Right atrium auricular region (tissue), 2 donors: ENCODE results near the gene FAM120A. TPM values are rescaled to one million over a fixed set of nuclear protein-coding genes. Genes with fewer than 3 reads are reported as not detected.

Source experiments
- DNase-seq: peaks from one replicate; pipeline ENCODE4 v3.0.0-alpha.2; 2019; ENCODE audit warnings: low spot score
- H3K27ac ChIP-seq, 2 donors: fragments of 200-600 bp; sonication (generic); 1 replicate in 1 of 2; 2 replicates in 1 of 2; pipeline ENCODE4 v1.5.1; 2016 to 2019
- H3K27me3 ChIP-seq, 2 donors: fragments of 200-600 bp; sonication (generic); one replicate each; pipeline versions ENCODE4 v1.5.1 to v1.6.0; 2017 to 2019
- H3K36me3 ChIP-seq: fragments of 200-600 bp; sonication (generic); one replicate; pipeline ENCODE4 v1.5.1; 2016
- H3K4me1 ChIP-seq, 2 donors: fragments of 200-600 bp; sonication (generic); one replicate each; pipeline versions ENCODE4 v1.5.1 to v1.6.0; 2017 to 2019
- H3K4me3 ChIP-seq, 2 donors: fragments of 200-600 bp; sonication (generic); 1 replicate in 1 of 2; 2 replicates in 1 of 2; pipeline ENCODE4 v1.5.1; 2017 to 2019; ENCODE audit warnings: mild to moderate bottlenecking in 1 of 2, moderate library complexity in 1 of 2
- H3K9me3 ChIP-seq, 2 donors: fragments of 200-600 bp; sonication (generic); one replicate each; pipeline ENCODE4 v1.5.1; 2019
- total RNA-seq, 2 donors: library from RNA; depleted of rRNA; stranded (reverse); fragments of >200 nt; gene quantifications; one replicate each; pipeline ENCODE4 v1.1.0, GENCODE V29; 2016
- TF ChIP-seq, protein P1 (sequence below), 2 donors: fragments of 200-600 bp; sonication (generic); IDR thresholded peaks; one replicate each; pipeline ENCODE4 v1.5.1; 2019; ENCODE audit warnings: antibody characterized with exemption in 2 of 2

FAM120A gene
- total RNA-seq, 2 donors from 2014 or later: 79.1 to 88.7 TPM

DNA sequence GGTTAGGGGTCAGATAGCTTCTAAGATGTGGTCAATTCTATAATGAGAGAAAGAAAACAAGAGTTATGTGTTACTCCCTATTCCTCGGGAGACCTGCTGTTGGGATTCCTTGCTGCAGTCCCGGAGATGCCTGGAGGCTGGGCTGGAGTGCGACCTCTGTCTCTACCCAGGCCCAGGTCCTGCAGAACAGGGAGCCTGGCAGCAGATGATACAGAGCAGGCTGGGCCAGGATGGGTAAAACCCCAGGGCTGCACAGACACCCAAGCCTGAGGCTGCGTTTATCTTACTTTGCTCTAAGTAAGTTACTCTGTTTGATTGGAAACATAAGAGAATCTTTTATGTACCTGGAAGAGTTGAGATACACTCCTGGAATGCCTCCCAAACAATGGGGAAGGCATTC lies 28.8 kb downstream of the FAM120A start:
- Histone ChIP-seq H3K27ac (no peak overlapping the region), H3K9me3 (no peaks in the 10 kb centered on the region), H3K36me3 (peaks cover 18% of the 10 kb centered on the region), H3K4me1 (peaks cover 0 to 46% of the 10 kb centered on the region in 2 donors), H3K27me3 (no peaks in the 10 kb centered on the region), H3K4me3 (no peak overlapping the region)
- no peak for DNase-seq
- TF ChIP-seq, protein P1, sequence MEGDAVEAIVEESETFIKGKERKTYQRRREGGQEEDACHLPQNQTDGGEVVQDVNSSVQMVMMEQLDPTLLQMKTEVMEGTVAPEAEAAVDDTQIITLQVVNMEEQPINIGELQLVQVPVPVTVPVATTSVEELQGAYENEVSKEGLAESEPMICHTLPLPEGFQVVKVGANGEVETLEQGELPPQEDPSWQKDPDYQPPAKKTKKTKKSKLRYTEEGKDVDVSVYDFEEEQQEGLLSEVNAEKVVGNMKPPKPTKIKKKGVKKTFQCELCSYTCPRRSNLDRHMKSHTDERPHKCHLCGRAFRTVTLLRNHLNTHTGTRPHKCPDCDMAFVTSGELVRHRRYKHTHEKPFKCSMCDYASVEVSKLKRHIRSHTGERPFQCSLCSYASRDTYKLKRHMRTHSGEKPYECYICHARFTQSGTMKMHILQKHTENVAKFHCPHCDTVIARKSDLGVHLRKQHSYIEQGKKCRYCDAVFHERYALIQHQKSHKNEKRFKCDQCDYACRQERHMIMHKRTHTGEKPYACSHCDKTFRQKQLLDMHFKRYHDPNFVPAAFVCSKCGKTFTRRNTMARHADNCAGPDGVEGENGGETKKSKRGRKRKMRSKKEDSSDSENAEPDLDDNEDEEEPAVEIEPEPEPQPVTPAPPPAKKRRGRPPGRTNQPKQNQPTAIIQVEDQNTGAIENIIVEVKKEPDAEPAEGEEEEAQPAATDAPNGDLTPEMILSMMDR (IDR thresholded peaks at IDR 0.05): no peak

DNA sequence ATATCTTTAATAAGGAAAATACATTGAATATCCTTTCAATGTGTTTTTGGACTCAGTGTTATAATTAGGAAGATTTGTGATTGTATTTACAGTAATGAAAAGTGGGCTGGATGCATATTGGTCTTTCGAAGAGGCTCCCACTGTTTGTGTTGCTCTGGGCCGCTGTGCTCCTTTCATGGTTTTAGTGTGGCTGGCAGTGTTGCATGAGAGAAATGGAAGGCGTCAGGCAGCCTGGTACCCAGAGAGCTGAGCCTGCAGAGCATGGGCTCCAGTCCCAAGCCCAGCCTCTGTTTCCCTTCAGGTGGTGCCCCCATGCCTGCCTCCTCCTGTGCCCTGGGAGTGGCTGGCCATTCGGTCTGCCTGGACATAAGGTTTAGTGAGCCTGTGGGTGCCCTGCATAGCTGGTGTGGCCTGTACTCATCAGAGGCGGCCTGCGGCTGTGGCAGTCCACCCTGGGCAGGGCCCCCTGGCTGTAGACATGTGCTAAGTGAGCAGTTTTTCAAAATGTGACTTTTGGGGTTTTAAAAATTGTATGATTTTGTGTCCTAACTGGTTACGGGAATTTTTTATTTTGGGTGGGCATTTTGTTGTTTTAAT lies 29.3 kb downstream of the FAM120A start:
- H3K4me3 ChIP-seq: no peak overlapping the region
- no peak for DNase-seq
- peaks cover 0 to 47% of the 10 kb centered on the region in 2 donors for H3K4me1 ChIP-seq
- H3K36me3 ChIP-seq: peaks cover 18% of the 10 kb centered on the region
- no peaks in the 10 kb centered on the region for H3K27me3 ChIP-seq
- H3K27ac ChIP-seq: no peak overlapping the region
- H3K9me3 ChIP-seq: no peaks in the 10 kb centered on the region
- TF ChIP-seq, protein P1 (IDR thresholded peaks at IDR 0.05): peak in 1 of 2 donors; percentile 47

- Histone ChIP-seq H3K27ac (no peak overlapping the region), H3K36me3 (peaks cover 15% of the 10 kb centered on the region), H3K9me3 (no peaks in the 10 kb centered on the region), H3K4me1 (peaks cover 0 to 42% of the 10 kb centered on the region in 2 donors), H3K4me3 (no peak overlapping the region), H3K27me3 (no peaks in the 10 kb centered on the region)
- no peak for DNase-seq
- TF ChIP-seq, protein P1 (IDR thresholded peaks at IDR 0.05): no peak
These were observed 32.0 kb downstream of the FAM120A start for GRCh38 chr9:93483497-93483896.

GRCh38 chr9:93486268-93486667 lies 34.8 kb downstream of the FAM120A start:
- Histone ChIP-seq H3K4me3 (no peak overlapping the region), H3K4me1 (peaks cover 0 to 34% of the 10 kb centered on the region in 2 donors), H3K27me3 (no peaks in the 10 kb centered on the region), H3K36me3 (peaks cover 17% of the 10 kb centered on the region), H3K9me3 (no peaks in the 10 kb centered on the region), H3K27ac (no peak overlapping the region)
- no peak for DNase-seq
- TF ChIP-seq, protein P1 (IDR thresholded peaks at IDR 0.05): no peak

DNA sequence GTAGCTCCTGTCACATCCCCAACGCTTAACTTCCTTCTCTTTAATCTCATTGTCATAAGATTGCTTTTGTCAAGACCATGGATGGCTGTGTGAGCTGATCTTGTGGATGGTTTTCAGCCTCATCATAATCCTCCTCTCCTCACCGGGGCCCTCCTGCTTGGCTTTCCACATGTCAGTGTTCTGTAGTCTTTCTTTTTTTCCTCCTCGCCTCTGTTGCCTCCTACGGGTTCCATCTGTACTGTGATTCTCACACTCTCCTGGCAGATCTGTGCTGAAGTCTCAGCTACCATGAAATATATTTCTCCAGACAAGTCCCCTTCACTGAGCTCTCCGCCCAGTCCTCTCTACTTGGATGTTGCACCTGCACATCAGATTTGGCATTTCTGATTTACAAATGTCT lies 36.8 kb downstream of the FAM120A start:
- Histone ChIP-seq H3K27ac (no peak overlapping the region), H3K27me3 (no peaks in the 10 kb centered on the region), H3K9me3 (no peaks in the 10 kb centered on the region), H3K4me1 (peaks cover 0 to 40% of the 10 kb centered on the region in 2 donors), H3K4me3 (no peak overlapping the region), H3K36me3 (peaks cover 17% of the 10 kb centered on the region)
- TF ChIP-seq, protein P1 (IDR thresholded peaks at IDR 0.05): no peak
- DNase-seq: no peak
